ENCODE data around the gene TSPAN13.

GRCh38 chr7:16774986-16775385 is 21.4 kb downstream of the TSPAN13 start:
- no peak for TF ChIP-seq TARDBP (IDR thresholded peaks at IDR 0.05)
- TF ChIP-seq L3MBTL2 (conservative IDR thresholded peaks at IDR 0.05): no peak
- TF ChIP-seq FOXM1 (IDR thresholded peaks at IDR 0.05; ENCODE audit: borderline replicate concordance): no peak
- no peak for TF ChIP-seq SUZ12 (IDR thresholded peaks at IDR 0.05)
- no peak for TF ChIP-seq FOXK2 (IDR thresholded peaks at IDR 0.05)
- no peak for TF ChIP-seq LEF1 (IDR thresholded peaks at IDR 0.05; ENCODE audit: borderline replicate concordance)
- TF ChIP-seq SP1 (IDR thresholded peaks at IDR 0.05): no peak
- no peak for TF ChIP-seq NFRKB (IDR thresholded peaks at IDR 0.05)
- TF ChIP-seq ZNF384 (IDR thresholded peaks at IDR 0.05): no peak
- TF ChIP-seq BHLHE40 (IDR thresholded peaks at IDR 0.05; ENCODE audit: borderline replicate concordance): no peak
- no peak for TF ChIP-seq FOXA1 (IDR thresholded peaks at IDR 0.05)
- no peak for TF ChIP-seq CTBP1 (IDR thresholded peaks at IDR 0.05; ENCODE audit: borderline replicate concordance)
